GM18519 (cell line): Measurements from ENCODE around the gene DHX57.
"Not testable (repeated sequence)": the region's sequence is repeated elsewhere in the genome, so short reads cannot be mapped to it uniquely, and the experiment has no call there.

Source experiments
- ATAC-seq: cut with Tn5 transposase; IDR thresholded peaks from one replicate; pipeline ENCODE4 v1.9.1; 2021; ENCODE audit warnings: mild to moderate bottlenecking, moderate library complexity; ENCODE audit not compliant: unreplicated experiment, low FRiP score

The DHX57 gene

DNA sequence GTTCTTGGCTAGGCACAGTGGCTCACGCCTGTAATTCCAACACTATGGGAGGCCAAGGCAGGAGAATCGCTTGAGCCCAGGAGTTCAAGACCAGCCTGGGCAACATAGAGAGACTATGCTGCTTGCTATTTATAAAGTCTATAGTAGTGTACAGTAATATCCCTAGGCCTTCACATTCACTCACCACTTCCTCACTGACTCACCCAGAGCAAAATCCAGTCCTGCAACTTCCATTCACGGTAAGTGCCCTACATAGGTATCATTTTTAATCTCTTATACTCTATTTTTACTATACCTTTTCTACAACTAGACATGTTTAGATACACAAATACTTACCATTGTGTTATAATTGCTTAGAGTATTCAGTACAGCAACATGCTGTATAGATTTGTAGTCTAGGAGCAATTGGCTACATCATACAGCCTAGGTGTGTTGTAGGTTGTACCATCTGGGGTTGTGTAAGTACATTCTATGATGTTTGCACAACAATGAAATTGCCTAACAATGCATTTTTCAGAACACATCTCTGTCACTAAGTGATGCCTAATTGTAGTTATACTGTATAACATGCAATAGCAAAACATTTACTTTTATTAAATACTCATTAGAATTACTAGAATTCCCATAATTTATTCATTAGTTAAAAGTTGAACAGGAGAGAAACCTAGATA, 8.8 kb downstream of the DHX57 start:
- no peak for ATAC-seq

DNA sequence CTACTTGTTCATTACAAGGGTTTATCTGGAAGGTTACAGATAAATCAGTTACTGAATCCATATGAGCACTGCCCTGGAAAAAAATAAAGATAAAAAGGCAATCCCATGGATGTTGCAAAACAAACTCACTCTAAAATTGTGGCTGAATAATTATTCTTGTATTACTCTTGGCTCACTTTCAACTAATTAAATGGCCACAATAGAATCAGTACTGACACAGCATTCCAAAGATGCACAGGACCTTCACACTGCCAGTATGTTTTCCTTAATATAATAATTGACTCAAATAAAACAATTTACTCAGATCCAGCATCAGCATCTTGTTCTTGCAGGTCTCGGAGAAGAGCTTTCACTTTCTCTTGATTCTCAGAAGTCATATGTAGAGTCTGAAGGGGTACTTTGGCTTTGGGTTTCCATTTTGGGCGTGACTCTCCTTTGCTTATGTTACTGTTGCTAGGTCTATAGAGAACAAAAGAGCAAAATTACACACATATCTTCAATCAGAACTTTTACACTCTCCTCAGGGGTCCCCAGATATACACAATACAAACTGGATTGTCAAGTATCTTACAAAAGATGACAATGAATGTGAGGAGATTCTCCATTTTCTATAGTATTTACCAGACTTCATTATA, 12.6 kb downstream of the DHX57 start:
- no peak for ATAC-seq

DNA sequence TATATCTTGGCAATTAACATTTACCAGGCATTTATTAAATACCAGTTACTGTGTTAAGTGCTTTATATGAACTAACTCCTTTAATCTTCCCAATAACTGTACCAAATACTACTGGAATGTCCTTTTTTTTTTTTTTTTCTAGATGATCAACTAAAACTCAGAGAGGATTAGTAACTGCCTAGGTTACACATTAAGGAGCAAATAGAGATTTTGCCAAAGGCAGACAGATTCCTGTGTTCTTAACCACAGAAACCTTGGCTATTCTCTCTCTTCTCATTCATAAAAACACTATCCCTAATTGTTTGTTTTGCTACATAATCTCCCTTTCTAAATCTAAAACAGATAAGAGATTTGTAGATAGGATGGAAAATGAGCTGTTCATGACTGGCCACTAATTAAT, 13.3 kb downstream of the DHX57 start:
- ATAC-seq: no peak

DNA sequence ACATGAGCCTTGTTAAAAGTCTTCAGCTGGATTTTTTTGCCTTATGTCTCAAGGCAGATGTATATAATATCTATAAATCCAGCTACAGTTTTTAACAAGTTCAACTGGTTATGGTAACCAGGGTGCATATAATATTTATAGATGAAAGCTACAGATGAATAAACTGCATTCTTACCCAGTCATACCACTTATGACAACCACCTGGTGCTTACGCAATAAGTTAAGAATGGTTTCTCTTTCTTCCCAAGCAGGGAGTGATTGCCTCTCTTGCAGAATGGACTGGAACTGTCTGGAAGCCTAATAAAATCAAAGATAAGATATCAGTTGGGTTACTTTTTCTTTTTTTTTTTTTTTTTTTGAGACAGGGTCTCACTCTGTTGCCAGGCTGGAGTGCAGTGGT, 19.6 kb downstream of the DHX57 start:
- ATAC-seq: no peak

DNA sequence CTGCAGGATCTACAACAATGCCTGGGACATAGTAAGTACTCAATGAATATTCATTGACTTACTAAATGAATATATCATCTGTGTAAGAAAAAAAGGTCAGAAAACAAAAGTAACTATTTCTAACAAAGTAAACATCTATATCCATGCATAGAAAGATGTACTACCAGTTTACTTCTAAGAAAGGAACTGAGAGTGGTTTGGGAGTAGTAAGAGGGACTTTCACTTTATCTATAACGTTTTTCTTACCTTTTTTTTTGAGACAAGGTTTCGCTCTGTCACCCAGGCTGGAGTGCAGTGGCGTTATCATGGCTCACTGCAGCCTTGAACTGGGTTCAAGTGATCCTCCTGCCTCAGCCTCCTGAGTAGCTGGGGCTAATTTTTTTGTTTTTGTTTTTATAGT, 25.7 kb downstream of the DHX57 start:
- ATAC-seq: peak; percentile 93

DNA sequence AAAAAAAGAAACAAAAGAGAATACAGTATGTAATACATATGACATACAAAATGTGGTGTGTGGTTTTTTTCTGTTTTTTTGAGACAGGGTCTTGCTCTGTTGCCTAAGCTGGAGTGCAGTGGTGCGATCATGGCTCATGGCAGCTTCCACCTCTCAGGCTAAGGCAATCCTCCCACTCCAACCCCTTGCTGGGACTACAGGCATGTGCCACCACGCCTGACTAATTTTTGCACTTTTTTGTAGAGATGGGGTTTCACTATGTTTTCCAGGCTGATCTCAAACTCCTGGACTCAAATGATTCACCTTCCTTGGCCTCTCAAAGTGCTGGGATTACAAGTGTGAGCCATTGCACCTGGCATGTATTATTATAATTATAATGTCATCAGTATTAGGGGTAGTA, 38.9 kb downstream of the DHX57 start:
- no peak for ATAC-seq

DNA sequence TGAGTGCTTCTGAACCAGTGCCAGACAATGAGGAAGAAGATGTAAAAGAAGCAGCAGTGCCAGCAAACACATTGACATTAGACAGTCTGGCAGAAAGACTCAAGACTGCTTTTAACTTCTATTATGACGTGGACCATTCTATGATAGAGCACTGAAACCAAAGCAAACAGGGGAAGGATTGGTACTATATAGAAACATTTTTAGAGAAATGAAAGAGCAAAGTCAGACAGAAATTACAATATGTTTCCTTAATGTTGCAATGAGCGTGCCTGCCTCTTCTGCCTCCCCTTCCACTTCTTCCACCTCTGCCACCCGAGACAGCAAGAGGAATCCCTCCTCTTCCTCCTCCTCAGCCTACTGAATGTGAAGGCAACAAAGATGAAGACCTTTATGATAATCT, 39.7 kb downstream of the DHX57 start:
- peak; percentile 93 for ATAC-seq

DNA sequence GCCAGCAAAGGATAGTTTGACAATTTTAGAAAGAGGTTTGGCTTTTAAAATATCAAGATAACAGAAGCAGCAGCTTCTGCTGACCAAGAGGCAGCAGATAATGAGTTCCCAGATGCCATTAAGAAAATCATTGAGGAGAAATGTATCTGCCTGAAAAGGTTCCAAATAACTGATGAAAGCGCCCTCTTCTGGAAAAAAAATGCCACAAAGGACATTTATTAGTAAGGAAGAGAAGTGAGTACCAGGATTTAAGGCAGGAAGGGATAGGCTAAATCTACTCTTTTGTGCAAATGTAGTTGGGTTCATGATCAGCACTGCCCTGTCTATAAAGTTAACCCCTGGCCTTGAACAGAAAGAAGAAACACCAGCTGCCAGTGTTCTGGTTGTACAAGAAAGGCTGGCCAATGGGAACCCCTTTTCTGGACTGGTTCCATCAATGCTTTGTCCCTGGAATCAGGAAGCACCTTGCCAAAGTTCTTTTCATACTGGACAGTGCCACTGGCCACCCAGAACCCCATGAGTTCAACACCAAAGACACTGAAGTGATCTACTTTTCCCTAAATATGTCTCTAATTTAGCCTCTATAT, 40.6 kb downstream of the DHX57 start:
- no peak for ATAC-seq

DNA sequence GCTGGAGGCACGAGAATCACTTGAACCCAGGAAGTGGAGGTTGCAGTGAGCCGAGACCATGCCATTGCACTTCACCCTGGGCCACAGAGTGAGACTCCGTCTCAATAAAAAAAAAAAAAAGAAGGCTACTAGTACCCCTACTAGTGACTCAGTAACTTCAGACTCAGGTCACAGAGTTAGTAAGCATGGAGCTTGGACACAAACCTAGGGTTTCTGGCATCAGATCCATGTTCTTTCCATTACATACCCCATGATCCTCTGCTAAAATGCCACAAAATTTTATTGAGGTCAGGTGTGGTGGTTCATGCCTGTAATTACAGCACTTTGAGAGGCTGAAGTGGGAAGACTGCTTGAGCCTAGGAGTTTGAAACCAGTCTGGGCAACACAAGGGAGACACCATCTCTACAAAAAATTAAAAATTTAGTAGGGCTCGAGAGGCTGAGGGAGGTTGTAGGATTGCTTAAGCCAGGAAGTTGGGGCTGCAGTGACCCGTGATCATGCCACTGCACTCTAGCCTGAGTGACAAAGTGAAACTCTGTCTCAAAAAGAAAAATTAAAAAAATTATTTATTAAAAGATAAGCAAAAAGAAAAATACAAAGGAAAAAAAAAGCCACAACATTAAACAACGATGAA, 45.1 kb downstream of the DHX57 start:
- ATAC-seq: no peak

DNA sequence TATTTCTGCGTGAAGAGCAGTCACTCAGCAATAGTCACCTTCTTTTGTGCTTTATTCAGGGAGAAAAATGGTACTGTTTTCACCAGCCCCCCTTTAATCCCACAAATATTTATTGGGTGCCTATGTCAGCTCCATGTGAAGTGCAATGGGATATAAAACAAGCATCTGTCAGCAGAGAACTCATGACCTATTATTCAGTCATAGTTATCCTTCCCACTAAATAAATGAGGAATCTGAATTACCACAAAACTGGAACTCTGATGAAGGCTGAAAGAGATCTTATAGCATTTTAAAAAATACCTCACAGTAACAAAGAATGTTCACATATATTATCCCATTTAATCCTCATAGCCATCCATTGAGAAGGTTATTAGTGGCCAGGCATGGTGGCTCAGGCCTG, 45.8 kb downstream of the DHX57 start:
- ATAC-seq: no peak

DNA sequence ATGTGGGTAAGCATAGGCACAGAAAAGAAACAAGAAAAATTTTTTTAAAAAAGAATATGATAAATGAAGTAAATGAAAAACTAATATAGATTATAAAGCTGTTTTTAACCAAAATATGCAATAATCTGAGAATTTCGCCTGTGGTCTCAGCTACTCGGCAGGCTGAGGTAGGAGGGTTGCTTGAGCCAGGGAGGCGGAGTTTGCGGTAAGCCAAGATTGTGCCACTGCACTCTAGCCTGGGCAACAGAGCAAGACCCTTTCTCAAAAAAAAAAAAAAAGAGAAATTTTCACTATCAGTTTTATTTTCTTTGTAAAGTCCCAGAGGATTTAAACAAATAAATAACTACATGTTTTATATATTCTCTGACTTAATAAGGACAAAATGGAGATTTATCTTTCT, 47.3 kb downstream of the DHX57 start:
- ATAC-seq: no peak

DNA sequence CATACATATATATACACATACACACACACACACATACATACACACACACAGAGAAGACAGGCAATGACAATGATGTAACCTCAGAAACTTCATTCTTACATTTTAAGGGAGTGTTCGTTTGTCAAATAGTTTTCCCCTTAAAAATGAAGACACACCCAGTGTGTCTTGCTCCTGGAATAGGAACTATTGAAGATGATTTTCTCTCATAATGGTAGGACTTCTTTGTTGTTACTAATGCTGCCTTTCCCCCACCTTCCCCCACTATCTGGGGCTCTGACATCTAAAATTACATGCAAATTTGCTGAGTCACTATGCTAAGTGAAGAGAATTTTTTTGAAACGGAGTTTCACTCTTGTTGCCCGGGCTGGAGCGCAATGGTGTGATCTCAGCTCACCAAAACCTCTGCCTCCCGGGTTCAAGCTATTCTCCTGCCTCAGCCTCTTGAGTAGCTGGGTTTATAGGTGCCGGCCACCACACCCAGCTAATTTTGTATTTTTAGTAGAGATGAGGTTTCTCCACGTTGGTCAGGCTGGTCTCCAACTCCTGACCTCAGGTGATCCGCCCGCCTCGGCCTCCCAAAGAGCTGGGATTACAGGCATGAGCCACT, 48.1 kb downstream of the DHX57 start:
- ATAC-seq: not testable (repeated sequence)

DNA sequence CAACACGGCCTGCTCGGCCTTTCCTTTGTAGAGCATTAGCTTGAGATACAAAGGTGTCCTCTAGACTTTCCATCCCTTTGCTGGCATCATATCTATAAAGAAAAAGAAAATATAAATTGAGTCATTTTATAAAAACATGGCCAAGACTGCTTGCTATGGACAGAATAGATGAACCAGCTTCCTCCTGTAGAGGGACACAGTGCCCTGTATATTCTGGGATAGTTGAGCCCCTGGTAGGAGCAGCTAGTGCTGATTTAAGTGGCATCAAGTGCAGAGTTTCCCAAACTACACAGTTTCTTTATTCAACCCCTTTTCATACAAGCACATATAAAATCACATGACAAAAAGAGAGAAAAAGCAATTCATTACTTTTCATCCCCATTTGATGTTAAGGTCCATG, 49.8 kb downstream of the DHX57 start:
- no peak for ATAC-seq

DNA sequence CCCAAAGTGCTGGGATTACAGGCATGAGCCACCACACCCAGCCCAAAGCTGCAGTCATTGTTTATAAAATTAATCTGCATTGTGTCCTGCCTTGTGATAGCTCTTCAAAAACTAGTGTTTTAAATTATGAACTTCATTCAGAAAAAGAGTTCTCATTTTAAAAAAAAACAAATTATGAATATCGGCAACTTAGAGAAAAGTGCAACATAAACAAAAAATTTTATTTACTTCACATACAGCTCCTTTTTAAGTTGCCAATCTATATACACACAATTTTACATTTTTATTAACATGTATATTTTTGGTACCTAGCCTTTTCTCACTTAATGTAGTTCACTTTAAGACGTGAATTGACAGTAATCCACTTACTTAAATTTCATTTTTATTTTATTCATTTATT, 50.8 kb downstream of the DHX57 start:
- ATAC-seq: no peak

DNA sequence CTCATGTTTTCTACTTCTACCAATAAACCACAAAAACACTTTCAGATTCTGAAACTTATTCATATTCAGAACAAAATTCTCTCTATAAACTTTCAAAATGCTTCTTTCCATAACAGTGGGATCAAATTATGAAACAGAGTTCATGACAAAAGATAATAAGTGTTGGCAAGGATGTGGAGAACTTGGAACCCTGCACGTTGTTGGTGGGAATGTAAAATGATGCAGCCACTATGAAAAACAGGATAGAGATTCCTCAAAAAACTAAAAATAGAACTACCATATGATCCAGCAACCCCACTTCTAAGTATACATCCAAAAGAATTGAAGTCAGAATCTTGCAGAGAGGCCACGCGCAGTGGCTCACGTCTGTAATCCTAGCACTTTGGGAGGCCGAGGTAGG, 52.3 kb downstream of the DHX57 start:
- no peak for ATAC-seq

DNA sequence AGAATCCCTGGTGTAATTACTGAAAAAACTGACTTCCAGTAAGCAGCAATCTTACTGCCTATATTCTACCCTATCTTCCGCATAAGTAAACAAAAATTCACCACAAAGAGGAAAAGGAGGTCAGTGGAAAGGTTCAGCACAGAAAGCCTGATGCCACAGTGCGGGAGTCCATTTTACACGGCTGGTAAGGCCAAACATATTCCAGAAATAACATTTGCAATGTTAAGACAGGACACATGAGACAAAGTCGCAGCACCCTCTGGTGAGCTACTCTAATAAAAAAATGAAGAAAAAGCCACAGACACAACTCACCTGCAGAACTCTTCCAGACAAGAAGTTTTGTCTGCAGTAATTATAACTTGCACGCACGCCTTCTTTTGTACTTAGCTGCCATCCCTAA, 57.2 kb downstream of the DHX57 start:
- ATAC-seq: no peak

DNA sequence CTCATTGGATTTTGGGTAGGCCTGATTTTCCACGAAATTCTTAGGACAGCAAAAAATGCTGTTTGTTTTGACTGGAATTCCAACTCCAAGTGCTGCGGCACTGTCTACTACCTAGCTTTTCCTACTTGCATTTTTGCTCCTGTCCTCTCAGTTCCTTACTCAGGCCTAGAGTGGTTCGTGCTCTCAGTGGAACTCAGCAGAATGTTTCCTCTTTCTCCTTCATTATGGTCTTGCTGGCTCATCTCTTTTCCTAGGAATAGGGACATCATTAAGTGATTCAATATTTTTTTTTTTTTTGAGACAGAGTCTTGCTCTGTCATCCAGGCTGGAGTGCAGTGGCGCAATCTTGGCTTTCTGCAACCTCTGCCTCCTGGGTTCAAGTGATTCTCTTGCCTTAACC, 59.8 kb downstream of the DHX57 start:
- ATAC-seq: no peak

DNA sequence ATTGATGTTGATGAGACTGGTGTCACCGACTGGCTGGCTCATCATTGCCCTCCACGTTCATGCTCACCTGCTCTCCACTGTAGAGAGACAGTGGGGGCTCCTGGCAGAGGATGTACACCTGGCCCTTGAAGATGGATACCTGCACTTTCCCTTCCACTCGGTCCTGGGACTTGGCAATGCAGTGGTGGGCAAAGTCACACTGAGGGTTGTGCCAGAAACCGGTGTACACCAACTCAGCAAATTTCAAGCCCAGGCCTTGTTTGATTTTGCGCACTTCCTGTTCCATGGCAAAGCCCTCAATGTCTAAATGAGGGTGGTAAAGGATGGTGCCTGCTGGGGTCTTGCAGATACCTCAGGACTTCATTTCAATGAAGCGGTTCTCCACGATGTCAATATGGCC, 65.2 kb downstream of the DHX57 start:
- no peak for ATAC-seq

DNA sequence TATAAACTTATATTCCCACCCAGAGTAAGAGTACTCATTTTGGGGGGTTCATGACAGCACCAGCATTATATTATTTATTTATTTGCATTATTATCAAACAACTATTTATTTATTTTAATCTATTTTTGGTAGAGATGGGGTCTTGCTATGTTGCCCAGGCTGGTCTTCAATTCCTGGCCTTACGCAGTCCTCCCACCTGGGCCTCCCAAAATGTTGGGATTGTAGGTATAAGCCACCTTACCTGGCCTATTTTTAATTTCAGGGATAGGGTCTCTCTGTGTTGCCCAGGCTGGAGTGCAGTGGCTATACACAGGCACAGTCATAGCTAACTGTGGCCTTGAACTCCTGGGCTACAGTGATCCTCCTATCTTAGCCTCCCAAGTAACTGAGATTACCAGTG, 67.1 kb downstream of the DHX57 start:
- ATAC-seq: no peak

DNA sequence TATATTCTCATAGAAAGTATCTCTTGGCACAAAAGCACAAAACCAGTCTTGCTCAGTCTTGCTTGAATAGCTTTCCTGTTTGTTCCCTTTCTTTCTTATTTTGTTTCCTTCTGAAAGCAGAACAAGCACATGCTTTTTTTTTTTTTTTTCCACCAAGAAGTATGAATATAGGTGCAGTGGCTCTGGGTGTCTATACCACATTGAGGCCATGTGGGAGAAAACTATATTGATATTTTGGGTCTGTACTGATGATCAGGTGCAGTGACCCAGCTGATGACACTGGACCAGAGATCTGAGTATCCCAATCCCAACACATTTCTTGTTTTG, 69.0 kb downstream of the DHX57 start:
- ATAC-seq: no peak

DNA sequence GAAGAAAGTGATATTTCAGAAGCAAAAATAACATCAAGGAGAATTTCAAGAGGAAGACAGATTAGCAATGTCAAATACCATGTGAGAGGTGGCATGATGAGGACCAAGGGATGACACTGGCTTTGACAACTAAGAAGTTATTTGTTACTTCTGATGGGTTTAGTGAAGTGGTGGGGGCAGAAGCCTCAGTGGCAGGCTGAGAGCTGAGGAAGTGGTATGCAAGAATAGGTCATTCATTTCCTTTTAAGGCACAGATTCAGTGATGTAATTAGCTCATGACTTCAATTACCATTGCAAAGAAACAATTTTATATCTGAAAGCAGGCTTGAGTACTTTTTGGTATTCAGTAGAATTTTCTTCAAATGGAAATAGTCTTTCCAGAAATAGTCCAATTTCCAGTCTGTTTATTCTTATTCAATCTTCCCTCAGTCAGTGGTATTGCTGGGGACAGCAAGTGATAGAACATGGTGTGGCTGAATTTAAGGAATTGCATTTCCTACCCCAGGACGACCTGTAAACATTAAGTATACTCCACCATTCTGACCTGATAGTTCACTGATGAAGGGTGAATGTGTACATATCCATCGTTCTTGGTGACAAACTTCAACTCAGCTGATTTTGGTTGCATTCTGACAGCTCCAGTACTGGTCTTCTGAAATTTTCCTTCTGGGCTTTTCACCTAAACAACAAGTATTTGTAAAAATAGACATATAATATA, 69.6 kb downstream of the DHX57 start:
- ATAC-seq: no peak
